Nephron progenitor cell (in vitro differentiated cells): ENCODE data around the gene PREPL.
A peak's percentile ranks its signal among the peaks of the same experiment; 100 is the strongest.
"Not testable (repeated sequence)": the region's sequence is repeated elsewhere in the genome, so short reads cannot be mapped to it uniquely, and the experiment has no call there.

Experiments
- DNase-seq: peaks from one replicate; pipeline ENCODE4 v3.0.0; 2021
- H3K27ac Mint-ChIP-seq: 2 replicates; pipeline ENCODE4 v1.8.0; 2021; ENCODE audit warnings: mild to moderate bottlenecking, moderate library complexity, mixed read lengths
- H3K27me3 Mint-ChIP-seq: 2 replicates; pipeline ENCODE4 v1.8.0; 2021; ENCODE audit warnings: mild to moderate bottlenecking, low read depth, mixed read lengths; ENCODE audit not compliant: poor library complexity
- H3K36me3 Mint-ChIP-seq: 2 replicates; pipeline ENCODE4 v1.8.0; 2021; ENCODE audit warnings: low read depth, mixed read lengths
- H3K4me1 Mint-ChIP-seq: 2 replicates; pipeline ENCODE4 v1.8.0; 2021; ENCODE audit warnings: mixed read lengths
- H3K4me3 Mint-ChIP-seq: 2 replicates; pipeline ENCODE4 v1.8.0; 2021; ENCODE audit warnings: mild to moderate bottlenecking, moderate library complexity, mixed read lengths
- H3K9me3 Mint-ChIP-seq: 2 replicates; pipeline ENCODE4 v1.8.0; 2021; ENCODE audit warnings: mild to moderate bottlenecking, moderate library complexity, mixed read lengths
- CTCF ChIP-seq: fragments of 200-600 bp; sonication (generic); IDR thresholded peaks from 2 replicates; pipeline ENCODE4 v1.5.0; 2021; ENCODE audit warnings: antibody characterized with exemption

Gene PREPL

GRCh38 chr2:44315945-44316344 lies 45.3 kb downstream of the PREPL start:
- no peak for DNase-seq
- Mint-ChIP-seq H3K4me1 (no peaks in the 10 kb centered on the region), H3K9me3 (peaks cover 17% of the 10 kb centered on the region), H3K36me3 (peaks cover 72% of the 10 kb centered on the region), H3K27me3 (no peaks in the 10 kb centered on the region), H3K27ac (peak overlapping the region; percentile 0), H3K4me3 (no peak overlapping the region)
- no peak for TF ChIP-seq CTCF

- no peaks in the 10 kb centered on the region for H3K27me3 Mint-ChIP-seq
- DNase-seq: no peak
- H3K9me3 Mint-ChIP-seq: peaks cover 33% of the 10 kb centered on the region
- H3K4me1 Mint-ChIP-seq: no peaks in the 10 kb centered on the region
- H3K27ac Mint-ChIP-seq: no peak overlapping the region
- no peak for TF ChIP-seq CTCF
- H3K36me3 Mint-ChIP-seq: peaks cover 85% of the 10 kb centered on the region
- no peak overlapping the region for H3K4me3 Mint-ChIP-seq
Observed at GRCh38 chr2:44314362-44314761, 46.9 kb downstream of the PREPL start.

- Mint-ChIP-seq H3K4me3 (no peak overlapping the region), H3K27ac (no peak overlapping the region), H3K4me1 (no peaks in the 10 kb centered on the region), H3K36me3 (peaks cover 57% of the 10 kb centered on the region), H3K27me3 (peaks cover 4% of the 10 kb centered on the region), H3K9me3 (peaks cover 50% of the 10 kb centered on the region)
- TF ChIP-seq CTCF: no peak
- no peak for DNase-seq
Observed at GRCh38 chr2:44310287-44310686, 51.0 kb downstream of the PREPL start.

GRCh38 chr2:44305882-44306281 lies 55.4 kb downstream of the PREPL start:
- Mint-ChIP-seq H3K9me3 (peaks cover 36% of the 10 kb centered on the region), H3K36me3 (peaks cover 18% of the 10 kb centered on the region), H3K27me3 (peaks cover 10% of the 10 kb centered on the region), H3K4me1 (no peaks in the 10 kb centered on the region), H3K27ac (no peak overlapping the region), H3K4me3 (no peak overlapping the region)
- DNase-seq: no peak
- TF ChIP-seq CTCF: no peak

- no peak overlapping the region for H3K27ac Mint-ChIP-seq
- H3K9me3 Mint-ChIP-seq: peaks cover 19% of the 10 kb centered on the region
- peaks cover 4% of the 10 kb centered on the region for H3K36me3 Mint-ChIP-seq
- no peak for DNase-seq
- no peak for TF ChIP-seq CTCF
- no peaks in the 10 kb centered on the region for H3K4me1 Mint-ChIP-seq
- no peak overlapping the region for H3K4me3 Mint-ChIP-seq
- H3K27me3 Mint-ChIP-seq: peaks cover 10% of the 10 kb centered on the region
Observed at GRCh38 chr2:44304258-44304657, 57.0 kb downstream of the PREPL start.

- peaks cover 11% of the 10 kb centered on the region for H3K27me3 Mint-ChIP-seq
- not testable (repeated sequence) for H3K4me1 Mint-ChIP-seq, H3K36me3 Mint-ChIP-seq, DNase-seq, H3K27ac Mint-ChIP-seq, H3K4me3 Mint-ChIP-seq
- peaks cover 15% of the 10 kb centered on the region for H3K9me3 Mint-ChIP-seq
Observed at GRCh38 chr2:44303766-44304165, 57.5 kb downstream of the PREPL start.
